Stomach smooth muscle (tissue), 2 donors: Measurements from ENCODE around the gene ATAD3A.
A peak's percentile ranks its signal among the peaks of the same experiment; 100 is the strongest.

Experiments used
- H3K27ac ChIP-seq: one replicate; pipeline ENCODE4 v1.7.0; 2013; ENCODE audit warnings: mild to moderate bottlenecking, low read length, inconsistent platforms
- H3K27me3 ChIP-seq, 2 donors: one replicate each; pipeline ENCODE4 v1.7.0; 2013; ENCODE audit warnings: low read length in 2 of 2; ENCODE audit not compliant: insufficient read depth in 2 of 2, control insufficient read depth in 1 of 2
- H3K36me3 ChIP-seq, 2 donors: one replicate each; pipeline ENCODE4 v1.7.0; 2013; ENCODE audit warnings: low read length in 2 of 2; ENCODE audit not compliant: control insufficient read depth in 2 of 2, insufficient read depth in 2 of 2
- H3K4me1 ChIP-seq: one replicate; pipeline ENCODE4 v1.7.0; 2013; ENCODE audit warnings: low read length; ENCODE audit not compliant: control insufficient read depth, insufficient read depth
- H3K4me3 ChIP-seq, 2 donors: one replicate each; pipeline ENCODE4 v1.7.0; 2013; ENCODE audit warnings: low read length in 2 of 2
- H3K9ac ChIP-seq, 2 donors: one replicate each; pipeline ENCODE4 v1.7.0; 2013; ENCODE audit warnings: low read length in 2 of 2, mild to moderate bottlenecking in 1 of 2
- H3K9me3 ChIP-seq, 2 donors: one replicate each; pipeline ENCODE4 v1.7.0; 2013; ENCODE audit warnings: low read length in 2 of 2; ENCODE audit not compliant: control insufficient read depth in 2 of 2
- donor health status: healthy.
- donor health status: Pancreatic carcinoma.

The ATAD3A gene

DNA sequence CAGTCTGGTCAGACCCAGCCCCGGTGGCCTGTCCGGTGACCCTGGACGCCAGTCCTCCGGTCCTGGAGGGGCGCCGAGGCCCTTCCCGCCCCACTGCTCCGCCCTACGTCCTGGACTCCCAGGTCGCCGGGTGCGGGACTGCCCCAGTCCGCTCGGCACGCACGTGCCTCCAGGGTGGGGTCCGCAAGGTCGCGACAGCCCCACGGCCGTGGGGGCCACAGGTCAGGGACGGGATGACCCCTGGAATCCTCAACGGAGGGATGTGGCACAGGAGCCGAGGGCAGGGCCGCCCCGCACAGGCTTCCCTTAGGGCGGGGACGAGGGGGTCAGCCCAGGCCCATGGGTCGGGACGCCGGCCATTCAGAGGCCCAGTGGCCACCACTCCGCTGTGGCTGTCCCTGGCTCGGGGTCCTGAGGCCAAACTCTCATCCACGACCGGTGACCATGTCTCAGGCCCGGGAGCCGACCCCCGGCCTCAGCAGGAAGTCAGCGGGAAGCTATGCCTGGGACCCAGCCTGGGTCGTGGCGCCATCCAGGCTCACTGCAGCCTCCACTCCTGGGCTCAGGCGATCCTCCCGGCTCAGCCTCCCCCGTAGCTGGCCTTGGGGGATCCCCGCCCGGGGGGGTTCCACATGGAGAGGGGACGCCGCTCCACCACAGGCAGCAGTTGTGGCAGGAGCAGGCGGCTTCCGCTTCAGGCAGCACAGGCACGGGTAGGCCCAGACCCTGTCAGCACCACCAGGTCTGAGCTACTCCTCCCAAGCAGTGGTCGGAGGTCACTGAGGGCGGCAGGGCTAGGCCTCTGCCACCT is 29.1 kb downstream of the ATAD3A start:
- H3K27me3 ChIP-seq, result no peaks in the 10 kb centered on the region
- H3K4me1 ChIP-seq, result peaks cover 23% of the 10 kb centered on the region
- peaks cover 0 to 11% of the 10 kb centered on the region in 2 donors for H3K36me3 ChIP-seq
- H3K9me3 ChIP-seq, result no peaks in the 10 kb centered on the region
- H3K27ac ChIP-seq, result peak overlapping the region; percentile 24
- H3K4me3 ChIP-seq, result peak overlapping the region; percentile 57 to 77
- H3K9ac ChIP-seq, result peak overlapping the region; percentile 66 to 74

DNA sequence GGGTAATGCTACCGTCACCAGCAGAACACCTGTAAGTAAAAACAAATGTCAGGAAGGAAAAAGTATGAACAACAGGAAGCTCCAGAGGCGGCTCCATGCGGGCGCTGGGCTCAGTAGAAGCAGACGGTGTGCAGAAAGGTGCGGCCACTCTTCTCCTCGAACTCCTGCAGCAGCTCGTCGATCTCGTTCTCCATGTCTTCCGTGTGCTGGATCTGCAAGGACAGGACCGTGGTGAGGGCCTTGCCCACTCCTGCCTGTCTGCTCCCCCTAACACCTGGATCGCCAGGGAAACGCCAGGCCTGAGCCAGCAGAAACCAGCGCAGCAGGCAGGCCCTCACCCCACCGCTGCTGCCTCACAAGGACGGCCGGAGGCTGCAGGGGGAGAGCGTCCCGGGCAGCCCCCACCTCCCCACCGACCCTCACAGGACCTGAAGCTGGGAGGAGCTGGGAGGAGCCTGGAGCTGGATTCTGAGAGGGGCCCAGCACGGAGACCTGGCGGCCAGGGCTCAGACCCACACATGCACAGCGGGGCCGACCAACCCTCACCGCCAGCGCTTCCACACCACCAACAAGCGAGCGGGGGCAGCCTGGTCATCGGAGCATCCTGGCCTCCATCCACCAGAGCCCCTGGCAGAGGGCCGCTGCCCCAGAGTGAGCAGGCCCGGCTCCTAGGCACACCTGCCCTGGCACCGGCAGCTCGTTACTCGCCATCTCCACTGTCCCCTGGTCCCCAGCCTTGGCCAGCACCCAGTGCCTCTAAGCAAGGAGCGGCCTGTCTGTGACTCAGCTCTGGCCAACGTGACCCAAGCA is 30.2 kb downstream of the ATAD3A start:
- Histone ChIP-seq H3K27ac (no peak overlapping the region), H3K9me3 (no peaks in the 10 kb centered on the region), H3K4me1 (peaks cover 25% of the 10 kb centered on the region), H3K27me3 (no peaks in the 10 kb centered on the region), H3K4me3 (no peak overlapping the region), H3K36me3 (peaks cover 0 to 11% of the 10 kb centered on the region in 2 donors), H3K9ac (no peak overlapping the region)

DNA sequence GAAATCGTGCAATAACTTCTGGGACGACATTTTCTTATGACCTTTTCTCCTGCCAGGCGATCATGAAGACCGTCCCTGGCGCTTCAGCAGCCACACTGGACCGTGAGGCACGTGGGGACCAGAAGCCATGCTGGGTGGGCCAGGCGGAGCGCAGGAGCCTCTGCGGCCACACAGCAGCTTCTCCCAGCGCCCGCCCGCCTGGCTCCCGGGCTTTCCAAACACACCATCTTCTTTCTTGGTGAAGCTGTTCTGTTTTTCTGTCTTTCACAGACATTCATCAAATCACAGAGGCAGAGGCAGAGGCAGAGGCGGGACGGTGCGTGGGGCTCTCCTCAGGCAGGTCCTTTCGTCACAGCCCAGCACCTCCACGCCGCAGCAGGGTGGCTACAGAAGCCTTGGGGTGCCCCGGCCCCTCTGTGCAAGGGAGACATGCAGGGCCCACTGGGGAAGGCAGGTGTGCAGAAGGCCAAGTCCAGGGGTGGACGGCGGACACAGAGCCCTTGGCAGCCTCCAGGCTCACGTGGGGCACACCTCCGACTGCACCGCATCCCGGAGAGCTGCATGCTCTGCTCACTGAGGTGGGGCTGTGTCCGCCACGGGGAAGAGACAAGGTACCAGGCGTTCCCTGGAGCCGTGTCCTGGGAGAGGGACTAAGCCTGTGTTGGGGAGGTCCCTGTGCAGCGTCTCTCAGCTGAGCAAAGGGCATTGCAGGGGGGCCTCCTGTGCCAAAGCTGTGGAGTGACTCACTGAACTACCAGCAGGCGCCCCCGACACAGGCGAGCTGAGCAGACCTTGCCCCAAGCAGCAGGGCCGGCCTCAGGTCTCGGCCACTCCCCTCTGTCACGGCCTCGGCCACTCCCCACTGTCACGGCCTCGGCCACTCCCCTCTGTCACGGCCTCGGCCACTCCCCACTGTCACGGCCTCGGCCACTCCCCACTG is 31.1 kb downstream of the ATAD3A start:
- H3K36me3 ChIP-seq, result peaks cover 0 to 7% of the 10 kb centered on the region in 2 donors
- no peaks in the 10 kb centered on the region for H3K27me3 ChIP-seq
- H3K4me3 ChIP-seq, result no peak overlapping the region
- peaks cover 22% of the 10 kb centered on the region for H3K4me1 ChIP-seq
- no peak overlapping the region for H3K9ac ChIP-seq
- H3K9me3 ChIP-seq, result no peaks in the 10 kb centered on the region
- H3K27ac ChIP-seq, result no peak overlapping the region

DNA sequence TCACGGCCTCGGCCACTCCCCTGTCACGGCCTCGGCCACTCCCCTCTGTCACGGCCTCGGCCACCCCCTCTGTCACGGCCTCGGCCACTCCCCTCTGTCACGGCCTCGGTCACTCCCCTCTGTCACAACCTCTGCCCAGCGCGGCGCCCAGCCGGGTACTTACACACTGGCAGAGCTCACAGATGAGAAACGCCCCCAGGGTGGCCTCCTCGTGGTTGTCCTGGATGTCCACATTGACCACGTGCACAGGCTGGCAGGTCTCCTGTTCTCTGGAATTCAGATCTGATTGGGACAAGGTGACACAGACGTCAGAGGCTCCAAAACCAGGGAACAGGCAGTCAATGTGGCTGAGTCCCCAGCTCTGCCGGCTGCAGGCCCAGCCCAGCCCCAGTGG is 31.7 kb downstream of the ATAD3A start:
- Histone ChIP-seq H3K4me1 (peaks cover 18% of the 10 kb centered on the region), H3K4me3 (no peak overlapping the region), H3K27ac (no peak overlapping the region)

DNA sequence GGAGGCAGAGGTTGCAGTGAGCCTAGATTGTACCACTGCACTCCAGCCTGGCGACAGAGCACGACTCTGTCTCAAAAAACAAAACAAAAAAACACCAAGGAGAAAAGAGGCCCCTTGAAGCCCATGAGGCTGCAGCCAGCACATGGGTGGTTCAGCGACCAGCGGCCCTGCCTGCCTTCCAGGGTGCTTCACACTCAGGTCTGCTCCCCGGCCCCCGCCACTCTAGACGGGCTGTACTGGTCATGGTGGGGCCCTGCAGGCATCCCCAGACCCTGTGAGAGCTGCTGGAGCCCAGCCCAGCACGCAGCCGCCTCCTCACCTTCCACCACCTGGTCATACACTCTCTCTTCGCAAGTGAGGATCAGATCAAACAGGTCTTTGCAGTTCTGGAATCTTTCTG is 32.6 kb downstream of the ATAD3A start:
- peaks cover 10% of the 10 kb centered on the region for H3K4me1 ChIP-seq
- no peak overlapping the region for H3K4me3 ChIP-seq
- no peak overlapping the region for H3K27ac ChIP-seq
- H3K9ac ChIP-seq, result no peak overlapping the region
- no peaks in the 10 kb centered on the region for H3K9me3 ChIP-seq
- H3K27me3 ChIP-seq, result no peaks in the 10 kb centered on the region
- peaks cover 0 to 7% of the 10 kb centered on the region in 2 donors for H3K36me3 ChIP-seq

More for the DNA sequence above, 31.7 kb downstream of the ATAD3A start:
- H3K9me3 ChIP-seq, result no peaks in the 10 kb centered on the region
- H3K27me3 ChIP-seq, result no peaks in the 10 kb centered on the region
- no peak overlapping the region for H3K9ac ChIP-seq
- H3K36me3 ChIP-seq, result peaks cover 0 to 7% of the 10 kb centered on the region in 2 donors

DNA sequence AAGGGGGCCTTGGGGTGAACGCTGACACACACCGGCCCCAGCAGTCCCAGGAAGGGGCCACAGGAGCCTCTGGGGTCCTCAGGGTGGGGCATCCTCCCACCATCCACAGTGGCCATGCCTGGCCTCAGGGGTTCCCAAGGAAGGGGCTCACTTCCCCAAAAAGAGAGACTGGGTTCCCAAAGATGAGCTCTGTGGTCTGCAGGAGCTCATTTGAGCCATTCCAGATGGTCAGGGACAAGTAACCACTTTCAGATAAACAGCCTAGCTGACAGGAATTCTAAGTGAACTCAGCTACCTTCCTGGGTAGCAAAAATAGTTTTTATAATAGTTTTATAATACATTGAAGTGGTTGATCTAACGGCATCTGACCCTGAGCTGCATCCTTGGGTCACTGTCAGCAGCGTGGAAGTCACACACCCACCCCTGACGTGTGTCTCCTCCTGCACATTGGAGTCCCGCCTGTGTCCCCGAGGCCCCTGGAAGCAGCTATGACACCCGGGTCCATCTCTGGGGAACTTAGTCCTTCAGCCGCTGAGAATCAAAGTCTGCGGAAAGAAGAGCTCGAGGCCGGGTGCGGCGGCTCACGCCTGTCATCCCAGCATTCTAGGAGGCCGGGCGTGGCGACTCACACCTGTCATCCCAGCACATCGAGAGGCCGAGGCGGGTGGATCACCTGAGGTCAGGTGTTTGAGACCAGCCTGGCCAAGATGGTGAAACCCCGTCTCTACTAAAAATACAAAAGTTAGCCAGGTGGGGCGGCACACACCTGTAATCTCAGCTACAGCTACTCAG is 34.2 kb downstream of the ATAD3A start:
- Histone ChIP-seq H3K27me3 (no peaks in the 10 kb centered on the region), H3K4me1 (peaks cover 10% of the 10 kb centered on the region), H3K27ac (no peak overlapping the region), H3K36me3 (peaks cover 0 to 7% of the 10 kb centered on the region in 2 donors), H3K9ac (no peak overlapping the region), H3K9me3 (no peaks in the 10 kb centered on the region), H3K4me3 (no peak overlapping the region)

DNA sequence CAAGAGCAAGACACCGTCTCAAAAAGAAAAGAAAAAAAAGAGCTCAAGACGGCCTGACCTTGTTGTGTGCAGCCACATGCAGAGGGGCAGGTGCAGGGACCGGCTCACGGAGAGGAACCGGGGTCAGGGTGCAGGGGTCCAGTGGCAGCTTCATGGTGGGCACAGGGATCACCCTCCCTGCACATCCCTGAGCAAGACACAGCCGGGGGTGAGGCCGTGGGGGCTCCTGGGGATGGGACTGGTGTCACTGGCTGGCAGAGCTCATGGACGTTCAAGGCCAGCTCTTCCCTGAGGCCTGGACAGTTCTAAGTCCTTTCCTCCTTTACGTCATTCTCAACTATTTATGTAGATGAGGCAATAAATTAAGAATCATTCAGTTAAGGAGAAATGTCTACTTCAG is 35.0 kb downstream of the ATAD3A start:
- H3K36me3 ChIP-seq, result peaks cover 0 to 4% of the 10 kb centered on the region in 2 donors
- H3K4me1 ChIP-seq, result peaks cover 11% of the 10 kb centered on the region
- no peaks in the 10 kb centered on the region for H3K27me3 ChIP-seq
- H3K9me3 ChIP-seq, result no peaks in the 10 kb centered on the region
- no peak overlapping the region for H3K4me3 ChIP-seq
- H3K9ac ChIP-seq, result no peak overlapping the region
- H3K27ac ChIP-seq, result no peak overlapping the region

DNA sequence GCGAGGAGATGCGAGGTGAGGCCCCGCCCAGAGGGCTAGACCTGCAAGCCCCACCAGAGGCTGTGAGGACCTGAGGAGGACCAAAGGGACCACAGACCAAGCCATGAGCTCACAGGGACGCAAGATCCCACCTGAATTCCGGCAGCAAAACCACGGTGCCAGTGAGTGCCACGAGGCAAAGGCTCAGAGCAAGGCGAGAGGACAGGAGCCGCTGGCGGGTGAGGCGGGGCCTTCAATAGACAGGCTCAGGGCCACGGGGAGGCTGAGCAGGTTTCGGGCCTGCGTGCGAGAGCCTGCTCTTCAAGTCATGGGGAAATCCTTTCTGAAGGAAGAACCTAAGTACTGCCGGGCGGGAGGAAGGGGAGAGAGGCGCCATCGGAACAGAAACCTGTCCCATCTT is 35.5 kb downstream of the ATAD3A start:
- Histone ChIP-seq H3K27me3 (no peaks in the 10 kb centered on the region), H3K9me3 (no peaks in the 10 kb centered on the region), H3K27ac (no peak overlapping the region), H3K36me3 (peaks cover 0 to 4% of the 10 kb centered on the region in 2 donors), H3K9ac (no peak overlapping the region), H3K4me1 (peaks cover 11% of the 10 kb centered on the region), H3K4me3 (no peak overlapping the region)

DNA sequence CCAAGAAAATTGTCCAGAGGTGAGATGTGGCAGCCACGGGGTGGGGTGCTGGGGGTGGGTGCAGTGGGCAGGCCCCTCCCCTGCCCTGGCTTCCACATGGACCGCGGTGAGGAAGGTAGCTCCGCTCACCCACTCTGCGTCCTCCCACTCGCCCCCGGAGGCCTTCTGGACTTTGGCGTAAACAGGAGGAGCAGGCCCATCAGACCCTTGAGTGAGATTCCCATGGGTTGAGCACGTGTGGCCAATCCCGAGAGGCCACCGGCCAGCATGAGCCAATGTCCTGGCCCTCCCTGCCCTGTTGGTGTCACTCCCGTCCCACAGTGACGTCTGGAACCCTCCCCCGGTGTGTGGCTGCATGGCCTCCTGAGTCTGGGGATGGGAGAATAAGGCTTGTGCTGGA is 36.6 kb downstream of the ATAD3A start:
- Histone ChIP-seq H3K4me3 (no peak overlapping the region), H3K9ac (no peak overlapping the region), H3K4me1 (peaks cover 11% of the 10 kb centered on the region), H3K9me3 (no peaks in the 10 kb centered on the region), H3K36me3 (peaks cover 0 to 2% of the 10 kb centered on the region in 2 donors), H3K27ac (no peak overlapping the region), H3K27me3 (no peaks in the 10 kb centered on the region)

DNA sequence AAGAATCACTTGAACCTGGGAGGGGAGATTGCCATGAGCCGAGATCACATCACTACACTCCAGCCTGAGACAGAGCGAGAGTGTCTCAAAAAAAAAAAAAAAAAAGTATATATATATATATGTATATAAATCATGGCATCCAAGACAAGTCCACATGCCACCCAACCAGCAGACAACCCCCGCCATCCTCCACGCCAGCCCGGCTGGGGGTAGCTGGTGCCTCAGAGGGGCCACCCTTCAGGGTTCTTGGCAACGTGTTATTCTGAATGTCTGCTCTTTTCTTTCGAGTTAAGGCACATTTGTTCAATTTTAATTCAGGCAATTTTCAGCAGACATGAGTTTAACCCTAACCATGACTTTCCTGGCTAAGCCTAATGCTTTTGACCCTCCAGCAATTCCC is 38.1 kb downstream of the ATAD3A start:
- Histone ChIP-seq H3K4me3 (no peak overlapping the region), H3K36me3 (peaks cover 0 to 2% of the 10 kb centered on the region in 2 donors), H3K27me3 (no peaks in the 10 kb centered on the region), H3K9ac (no peak overlapping the region), H3K9me3 (no peaks in the 10 kb centered on the region), H3K4me1 (peaks cover 15% of the 10 kb centered on the region), H3K27ac (no peak overlapping the region)
